ENCODE data around the gene KCND3.

Gene KCND3

DNA sequence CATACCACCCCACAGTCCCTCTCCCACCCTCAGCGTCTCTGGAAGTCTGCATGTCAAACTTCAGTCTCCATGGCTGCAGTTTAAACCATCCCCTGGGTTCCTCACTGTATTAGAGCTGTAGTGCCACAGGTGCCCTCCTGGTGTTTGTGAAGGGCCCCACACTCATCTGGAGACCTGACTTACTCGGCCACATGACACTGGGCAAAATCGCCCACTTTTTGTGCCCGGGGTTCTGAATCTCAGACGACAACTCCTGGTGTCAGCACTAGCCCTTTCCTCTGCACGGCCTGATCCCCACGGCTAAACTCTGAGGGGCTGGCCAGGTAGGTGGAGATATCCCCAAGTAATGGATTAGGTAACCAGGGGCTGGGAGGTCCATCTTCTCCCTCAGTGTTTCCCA is 256.8 kb downstream of the KCND3 start:
- ATAC-seq, result no peak
- Mint-ChIP-seq H3K4me1 (peaks cover 4% of the 10 kb centered on the region), H3K27ac (no peak overlapping the region)

GRCh38 chr1:111731956-111732355 is 257.5 kb downstream of the KCND3 start:
- no peak for ATAC-seq
- no peaks in the 10 kb centered on the region for H3K4me1 Mint-ChIP-seq
- H3K4me3 Mint-ChIP-seq, result no peak overlapping the region
- no peak overlapping the region for H3K27ac Mint-ChIP-seq
- H3K27me3 Mint-ChIP-seq, result peaks cover 1% of the 10 kb centered on the region
- H3K9me3 Mint-ChIP-seq, result no peaks in the 10 kb centered on the region
- H3K36me3 Mint-ChIP-seq (ENCODE audit: low read depth), result no peaks in the 10 kb centered on the region
- no peak for DNase-seq

More for the DNA sequence above, 256.8 kb downstream of the KCND3 start:
- Mint-ChIP-seq H3K27me3 (peaks cover 8% of the 10 kb centered on the region), H3K4me3 (no peak overlapping the region), H3K9me3 (no peaks in the 10 kb centered on the region), H3K36me3 (ENCODE audit: low read depth) (no peaks in the 10 kb centered on the region)
- DNase-seq, result no peak

GRCh38 chr1:111730706-111731105 is 258.8 kb downstream of the KCND3 start:
- no peaks in the 10 kb centered on the region for H3K27me3 Mint-ChIP-seq
- ATAC-seq (no peak), DNase-seq (no peak)
- no peak overlapping the region for H3K27ac Mint-ChIP-seq
- H3K9me3 Mint-ChIP-seq, result no peaks in the 10 kb centered on the region
- no peaks in the 10 kb centered on the region for H3K4me1 Mint-ChIP-seq
- no peaks in the 10 kb centered on the region for H3K36me3 Mint-ChIP-seq (ENCODE audit: low read depth)
- H3K4me3 Mint-ChIP-seq, result no peak overlapping the region

DNA sequence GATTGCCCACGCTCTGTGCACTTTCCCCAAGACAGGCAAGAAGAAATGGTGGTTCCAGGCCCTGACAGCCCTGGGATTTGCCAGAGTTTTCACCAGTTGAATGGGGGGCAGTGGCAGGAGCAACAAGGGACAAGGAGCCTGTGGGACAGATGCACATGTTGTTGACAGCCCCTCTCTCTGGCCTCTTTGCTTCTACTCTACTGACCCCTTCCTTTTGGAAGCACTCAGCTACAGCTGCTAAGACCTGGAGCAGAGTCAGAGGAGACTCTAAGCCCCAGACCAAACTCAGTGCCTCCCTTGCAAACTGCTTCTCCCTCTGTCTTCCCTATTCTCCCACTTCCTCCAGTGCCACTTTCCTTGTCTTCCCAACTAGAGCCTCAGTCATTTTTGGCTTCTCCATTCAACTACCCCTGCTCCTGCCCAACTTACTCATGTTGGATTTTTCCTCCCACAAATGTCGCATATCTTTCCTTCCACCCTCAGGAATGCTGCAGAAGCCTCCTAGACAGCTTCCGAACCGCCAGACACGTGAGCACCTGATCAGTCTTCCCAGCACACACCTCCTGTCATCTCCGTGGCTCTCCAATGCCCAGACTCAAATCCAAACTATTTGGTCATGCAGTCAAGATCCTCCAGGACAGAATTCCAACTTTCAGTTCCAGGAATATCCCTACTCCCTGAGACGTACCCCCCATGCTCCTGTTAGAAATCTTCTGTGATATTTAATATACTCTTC is 259.4 kb downstream of the KCND3 start:
- Mint-ChIP-seq H3K9me3 (no peaks in the 10 kb centered on the region), H3K36me3 (ENCODE audit: low read depth) (no peaks in the 10 kb centered on the region), H3K27me3 (no peaks in the 10 kb centered on the region), H3K4me3 (no peak overlapping the region), H3K27ac (no peak overlapping the region), H3K4me1 (no peaks in the 10 kb centered on the region)
- no peak for ATAC-seq
- no peak for DNase-seq

GRCh38 chr1:111729271-111729921 is 260.1 kb downstream of the KCND3 start:
- DNase-seq, result no peak
- H3K4me3 Mint-ChIP-seq, result no peak overlapping the region
- H3K27ac Mint-ChIP-seq, result no peak overlapping the region
- H3K9me3 Mint-ChIP-seq, result no peaks in the 10 kb centered on the region
- H3K36me3 Mint-ChIP-seq (ENCODE audit: low read depth), result no peaks in the 10 kb centered on the region
- no peaks in the 10 kb centered on the region for H3K4me1 Mint-ChIP-seq
- ATAC-seq, result no peak
- no peaks in the 10 kb centered on the region for H3K27me3 Mint-ChIP-seq

DNA sequence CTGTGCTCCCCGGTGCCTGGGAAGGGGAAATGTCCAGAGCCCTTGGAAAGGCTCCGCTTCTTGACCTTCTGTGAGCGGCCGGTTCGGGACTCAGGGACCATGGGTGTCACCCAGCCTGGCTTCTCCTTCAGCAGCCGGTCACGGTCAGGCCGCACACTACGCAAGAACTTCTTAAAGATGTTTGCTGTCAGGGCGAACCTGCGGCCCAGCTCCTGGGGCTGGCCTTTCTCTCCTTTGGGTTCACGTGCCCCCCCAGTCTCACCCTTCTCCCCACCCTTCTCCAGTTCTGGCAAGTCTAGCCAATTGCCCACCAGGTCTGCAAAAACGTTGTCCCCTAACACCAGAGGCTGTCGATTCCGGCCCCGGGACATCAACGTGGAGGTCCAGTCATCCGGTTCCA is 262.4 kb downstream of the KCND3 start:
- H3K4me1 Mint-ChIP-seq, result no peaks in the 10 kb centered on the region
- no peaks in the 10 kb centered on the region for H3K36me3 Mint-ChIP-seq (ENCODE audit: low read depth)
- no peaks in the 10 kb centered on the region for H3K27me3 Mint-ChIP-seq
- H3K4me3 Mint-ChIP-seq, result no peak overlapping the region
- DNase-seq (no peak), ATAC-seq (no peak)
- H3K9me3 Mint-ChIP-seq, result no peaks in the 10 kb centered on the region
- no peak overlapping the region for H3K27ac Mint-ChIP-seq

- no peaks in the 10 kb centered on the region for H3K9me3 Mint-ChIP-seq
- H3K4me3 Mint-ChIP-seq, result no peak overlapping the region
- no peak for ATAC-seq
- no peaks in the 10 kb centered on the region for H3K27me3 Mint-ChIP-seq
- no peaks in the 10 kb centered on the region for H3K4me1 Mint-ChIP-seq
- DNase-seq, result no peak
- H3K36me3 Mint-ChIP-seq (ENCODE audit: low read depth), result no peaks in the 10 kb centered on the region
- H3K27ac Mint-ChIP-seq, result no peak overlapping the region
These were observed 264.3 kb downstream of the KCND3 start for GRCh38 chr1:111725192-111725591.

DNA sequence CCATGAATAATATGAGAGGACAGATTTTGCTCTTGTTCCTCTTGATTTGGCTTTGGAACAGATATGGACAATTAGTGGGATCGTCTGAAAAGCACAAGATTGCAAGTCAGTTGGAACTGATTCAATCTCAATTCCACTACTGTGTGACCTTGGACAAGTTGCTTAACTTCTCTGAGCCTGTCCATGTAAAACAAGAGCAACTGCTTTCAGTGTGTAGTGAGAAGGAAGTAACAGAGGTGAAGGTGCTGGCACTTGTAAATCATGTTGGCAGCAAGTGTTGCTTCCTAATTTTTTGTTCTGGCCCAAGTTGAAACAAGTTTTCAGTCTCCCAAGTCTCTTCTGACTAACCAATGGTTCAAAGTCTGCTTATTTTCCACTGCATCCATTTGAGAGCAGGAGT is 265.6 kb downstream of the KCND3 start:
- no peak overlapping the region for H3K27ac Mint-ChIP-seq
- no peaks in the 10 kb centered on the region for H3K4me1 Mint-ChIP-seq
- H3K4me3 Mint-ChIP-seq, result no peak overlapping the region
- no peaks in the 10 kb centered on the region for H3K36me3 Mint-ChIP-seq (ENCODE audit: low read depth)
- DNase-seq (no peak), ATAC-seq (no peak)
- no peaks in the 10 kb centered on the region for H3K9me3 Mint-ChIP-seq
- no peaks in the 10 kb centered on the region for H3K27me3 Mint-ChIP-seq

DNA sequence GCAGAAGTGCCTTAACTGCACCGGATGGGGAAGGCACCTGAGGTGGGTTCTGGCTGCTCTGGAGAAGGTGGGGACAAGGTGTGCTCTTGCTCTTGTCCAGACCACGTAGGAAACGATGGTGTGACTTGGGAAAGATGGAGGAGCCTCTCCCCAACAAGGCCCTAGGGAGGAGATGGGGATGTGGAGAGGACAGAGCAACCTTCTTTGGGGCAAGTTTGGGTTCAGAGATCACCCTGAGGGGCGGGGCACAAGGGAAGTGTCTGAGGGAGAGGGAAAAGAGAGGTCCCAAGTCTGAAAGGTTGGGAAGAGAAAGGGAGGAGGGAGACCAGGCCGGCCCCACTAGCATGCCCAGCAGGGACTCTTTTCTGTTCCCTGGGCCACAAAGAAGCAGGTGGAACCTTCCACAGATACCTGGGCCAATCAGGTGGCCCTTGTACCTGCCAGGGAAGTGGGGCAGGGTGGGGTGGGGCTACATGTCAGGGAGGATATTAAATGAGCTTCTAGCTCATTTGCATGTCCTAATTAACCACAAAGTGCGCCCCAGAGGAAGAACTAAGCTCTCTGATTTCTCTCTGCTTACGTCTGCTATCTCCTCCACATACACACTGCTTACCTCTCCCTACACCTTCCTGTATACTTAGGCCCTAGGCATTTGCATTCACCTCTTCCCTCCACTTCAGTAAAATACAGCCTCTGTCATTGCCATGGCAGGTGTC is 266.2 kb downstream of the KCND3 start:
- ATAC-seq (no peak), DNase-seq (no peak)
- no peaks in the 10 kb centered on the region for H3K9me3 Mint-ChIP-seq
- no peak overlapping the region for H3K4me3 Mint-ChIP-seq
- H3K27ac Mint-ChIP-seq, result no peak overlapping the region
- H3K36me3 Mint-ChIP-seq (ENCODE audit: low read depth), result no peaks in the 10 kb centered on the region
- H3K27me3 Mint-ChIP-seq, result no peaks in the 10 kb centered on the region
- H3K4me1 Mint-ChIP-seq, result no peaks in the 10 kb centered on the region

DNA sequence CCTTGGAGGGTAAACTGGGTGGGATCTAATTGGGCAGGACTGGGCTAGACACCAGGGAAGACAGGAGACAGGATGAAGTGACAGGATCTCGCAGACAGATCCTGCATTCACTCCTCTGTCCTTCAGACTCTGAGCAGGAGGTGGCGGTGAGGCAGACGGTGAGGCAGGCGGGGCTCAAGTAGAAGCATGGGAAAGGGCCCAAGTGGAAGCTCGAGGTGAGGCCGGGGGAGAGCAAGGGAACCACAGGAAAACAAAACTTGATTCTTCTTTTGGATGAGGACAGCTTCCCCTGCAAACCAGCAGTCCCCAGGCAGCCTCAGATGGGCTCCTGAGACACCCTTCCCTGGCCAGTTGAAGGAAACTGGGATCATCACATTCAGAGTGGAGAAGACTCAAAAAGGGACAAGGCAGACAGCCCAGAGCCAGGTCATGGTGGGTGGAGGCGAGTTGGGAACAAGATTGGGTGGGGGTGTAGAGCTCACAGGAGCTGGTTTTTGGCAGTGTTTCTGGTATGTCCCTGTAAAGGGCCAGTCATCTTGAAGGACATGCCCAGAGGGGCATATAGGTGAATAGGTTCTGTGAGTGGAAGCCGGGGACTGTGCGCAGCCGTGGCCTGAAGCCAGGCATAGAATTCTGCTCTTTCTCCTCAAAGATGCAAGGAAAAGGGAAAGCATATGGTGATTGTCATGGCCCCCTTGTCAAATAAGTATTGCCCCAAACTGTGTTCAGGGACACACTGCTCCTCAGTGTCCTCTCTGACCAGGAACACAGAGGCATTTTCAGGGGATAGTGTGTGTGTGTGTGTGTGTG is 268.3 kb downstream of the KCND3 start:
- ATAC-seq (no peak), DNase-seq (no peak)
- peaks cover 8% of the 10 kb centered on the region for H3K36me3 Mint-ChIP-seq (ENCODE audit: low read depth)
- no peaks in the 10 kb centered on the region for H3K27me3 Mint-ChIP-seq
- no peaks in the 10 kb centered on the region for H3K9me3 Mint-ChIP-seq
- peak overlapping the region; percentile 16 for H3K27ac Mint-ChIP-seq
- H3K4me1 Mint-ChIP-seq, result peaks cover 5% of the 10 kb centered on the region
- no peak overlapping the region for H3K4me3 Mint-ChIP-seq

All from activated naive CD8-positive, alpha-beta T cell treated with anti-CD3 and anti-CD28 coated beads, Interleukin-2, amount 50 U/mL, for 24 hours (primary cell).